Smooth muscle cell (in vitro differentiated cells): Measurements from ENCODE around the gene ZKSCAN5. TPM values are rescaled to one million over a fixed set of nuclear protein-coding genes. Genes with fewer than 3 reads are reported as not detected.

Experiments used
- DNase-seq: peaks from one replicate; lab custom pipeline; 2025; ENCODE audit not compliant: unreplicated experiment; lab: John Stamatoyannopoulos, UW
- H2AFZ ChIP-seq: fragments of 200-600 bp; sonication (generic); 2 replicates; pipeline ENCODE4 v1.6.0; 2016; ENCODE audit warnings: antibody characterized with exemption, low read depth, mild to moderate bottlenecking
- H3F3A ChIP-seq: fragments of 200-600 bp; sonication (generic); 2 replicates; pipeline ENCODE4 v1.6.0; 2017; ENCODE audit warnings: antibody characterized with exemption, low read depth
- H3K27ac ChIP-seq: fragments of 200-600 bp; sonication (generic); 2 replicates; pipeline ENCODE4 v1.5.1; 2016; ENCODE audit warnings: low read depth, mild to moderate bottlenecking
- H3K27me3 ChIP-seq: fragments of 200-600 bp; sonication (generic); 2 replicates; pipeline ENCODE4 v1.6.1; 2016; ENCODE audit warnings: low read depth, mild to moderate bottlenecking
- H3K36me3 ChIP-seq: fragments of 200-600 bp; sonication (generic); 2 replicates; pipeline ENCODE4 v1.5.1; 2016; ENCODE audit warnings: low read depth
- H3K4me1 ChIP-seq: fragments of 200-600 bp; sonication (generic); 2 replicates; pipeline ENCODE4 v1.5.1; 2016; ENCODE audit warnings: low read depth
- H3K4me2 ChIP-seq: fragments of 200-600 bp; sonication (generic); 2 replicates; pipeline ENCODE4 v1.6.0; 2016; ENCODE audit warnings: mild to moderate bottlenecking
- H3K4me3 ChIP-seq: fragments of 200-600 bp; sonication (generic); 2 replicates; pipeline ENCODE4 v1.5.1; 2016; ENCODE audit warnings: mild to moderate bottlenecking
- H3K79me2 ChIP-seq: fragments of 200-600 bp; sonication (generic); 2 replicates; pipeline ENCODE4 v1.6.0; 2016; ENCODE audit warnings: low read depth, mild to moderate bottlenecking
- H3K9ac ChIP-seq: fragments of 200-600 bp; sonication (generic); 2 replicates; pipeline ENCODE4 v1.6.0; 2016; ENCODE audit warnings: low read depth
- H3K9me3 ChIP-seq: fragments of 200-600 bp; sonication (generic); replicated peaks from 2 replicates; pipeline ENCODE4 v1.5.1; 2016; ENCODE audit warnings: low read depth
- H4K20me1 ChIP-seq: fragments of 200-600 bp; sonication (generic); 2 replicates; pipeline ENCODE4 v1.6.0; 2016; ENCODE audit warnings: low read depth
- WGBS: methylation state at CpG from one replicate; pipeline ENCODE4 v1.1.7; 2016; ENCODE audit warnings: low lambda C conversion rate; 5-methylcytosine and 5-hydroxymethylcytosine counted together
- polyA plus RNA-seq: library from polyadenylated mRNA; unstranded; fragments of >200 nt; fragmentation: Nextera tagmentation; extraction: Ambion mirVana; gene quantifications from 2 replicates; pipeline ENCODE4 v1.2.1, GENCODE V29; 2016
- total RNA-seq: library from RNA; depleted of rRNA; stranded (reverse); fragments of >200 nt; gene quantifications from 2 replicates; pipeline ENCODE4 v1.2.3, GENCODE V29; 2014
- TF ChIP-seq, protein P1 (sequence below): fragments of 200-600 bp; sonication (generic); IDR thresholded peaks from 2 replicates; pipeline ENCODE4 v1.5.1; 2017; ENCODE audit warnings: borderline replicate concordance, mild to moderate bottlenecking, antibody characterized with exemption; ENCODE audit not compliant: insufficient read depth, poor library complexity, severe bottlenecking

The ZKSCAN5 gene
- total and polyA plus RNA-seq, 2 experiments from 2014 or later, result 7.6 to 16.5 TPM

DNA sequence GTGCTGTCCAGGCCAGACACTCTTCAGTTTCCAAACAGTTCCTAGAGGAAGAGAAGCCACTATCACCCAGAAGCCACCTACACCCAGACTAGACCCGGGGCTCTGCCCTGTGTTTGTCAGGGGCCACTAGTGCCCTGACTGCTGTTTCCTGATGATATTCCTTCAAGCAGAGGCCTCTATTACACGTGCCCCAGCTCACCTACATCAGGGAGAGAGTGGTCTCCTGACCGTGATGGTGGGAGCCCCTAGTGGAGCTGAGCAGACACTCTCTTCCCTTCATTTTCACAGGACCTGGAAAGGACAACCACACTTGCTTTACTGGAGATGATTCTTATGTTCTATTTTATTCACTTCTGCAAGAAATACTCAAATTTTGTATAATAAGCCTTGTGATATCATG lies 13.6 kb upstream of the ZKSCAN5 start:
- Histone ChIP-seq H3K27ac (no peak overlapping the region), H3K4me2 (no peak overlapping the region), H3K36me3 (peaks cover 23% of the 10 kb centered on the region), H3K9me3 (peaks cover 12% of the 10 kb centered on the region), H3F3A (no peaks in the 10 kb centered on the region), H3K79me2 (peaks cover 13% of the 10 kb centered on the region), H3K4me1 (no peaks in the 10 kb centered on the region), H2AFZ (no peak overlapping the region), H3K9ac (no peak overlapping the region), H3K4me3 (no peak overlapping the region), H3K27me3 (no peaks in the 10 kb centered on the region), H4K20me1 (no peaks in the 10 kb centered on the region)
- TF ChIP-seq, protein P1, sequence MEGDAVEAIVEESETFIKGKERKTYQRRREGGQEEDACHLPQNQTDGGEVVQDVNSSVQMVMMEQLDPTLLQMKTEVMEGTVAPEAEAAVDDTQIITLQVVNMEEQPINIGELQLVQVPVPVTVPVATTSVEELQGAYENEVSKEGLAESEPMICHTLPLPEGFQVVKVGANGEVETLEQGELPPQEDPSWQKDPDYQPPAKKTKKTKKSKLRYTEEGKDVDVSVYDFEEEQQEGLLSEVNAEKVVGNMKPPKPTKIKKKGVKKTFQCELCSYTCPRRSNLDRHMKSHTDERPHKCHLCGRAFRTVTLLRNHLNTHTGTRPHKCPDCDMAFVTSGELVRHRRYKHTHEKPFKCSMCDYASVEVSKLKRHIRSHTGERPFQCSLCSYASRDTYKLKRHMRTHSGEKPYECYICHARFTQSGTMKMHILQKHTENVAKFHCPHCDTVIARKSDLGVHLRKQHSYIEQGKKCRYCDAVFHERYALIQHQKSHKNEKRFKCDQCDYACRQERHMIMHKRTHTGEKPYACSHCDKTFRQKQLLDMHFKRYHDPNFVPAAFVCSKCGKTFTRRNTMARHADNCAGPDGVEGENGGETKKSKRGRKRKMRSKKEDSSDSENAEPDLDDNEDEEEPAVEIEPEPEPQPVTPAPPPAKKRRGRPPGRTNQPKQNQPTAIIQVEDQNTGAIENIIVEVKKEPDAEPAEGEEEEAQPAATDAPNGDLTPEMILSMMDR, result no peak
- no peak for DNase-seq
- WGBS, result 69% methylated on average over 3 of the region's 3 CpGs

DNA sequence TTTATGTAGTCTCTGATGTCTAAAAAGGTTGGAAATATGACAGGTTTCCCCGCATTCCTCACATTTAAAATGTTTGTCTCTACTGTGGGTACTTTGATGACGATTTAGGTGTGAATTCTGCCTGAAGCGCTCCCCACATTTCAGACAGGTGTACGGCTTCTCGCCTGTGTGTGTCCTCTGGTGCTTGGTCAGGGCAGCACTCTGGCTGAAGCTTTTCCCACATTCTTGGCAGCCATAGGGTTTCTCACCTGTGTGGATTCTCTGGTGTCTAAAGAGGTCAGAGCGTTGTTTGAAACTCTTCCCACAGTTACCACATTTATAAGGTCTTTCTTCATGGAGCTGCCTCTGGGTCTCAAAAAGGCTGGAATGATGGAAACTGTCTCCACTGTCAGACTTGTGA lies 10.6 kb upstream of the ZKSCAN5 start:
- peaks cover 12% of the 10 kb centered on the region for H4K20me1 ChIP-seq
- WGBS, result 94% methylated on average over 6 of the region's 6 CpGs
- H3K9me3 ChIP-seq, result peaks cover 12% of the 10 kb centered on the region
- H3K4me3 ChIP-seq, result peak overlapping the region; percentile 5
- no peaks in the 10 kb centered on the region for H3F3A ChIP-seq
- no peak for DNase-seq
- TF ChIP-seq, protein P1, result no peak
- no peak overlapping the region for H3K4me2 ChIP-seq
- no peak overlapping the region for H3K9ac ChIP-seq
- no peak overlapping the region for H2AFZ ChIP-seq
- peaks cover 29% of the 10 kb centered on the region for H3K36me3 ChIP-seq
- H3K79me2 ChIP-seq, result peaks cover 42% of the 10 kb centered on the region
- H3K4me1 ChIP-seq, result no peaks in the 10 kb centered on the region
- H3K27me3 ChIP-seq, result no peaks in the 10 kb centered on the region
- no peak overlapping the region for H3K27ac ChIP-seq

DNA sequence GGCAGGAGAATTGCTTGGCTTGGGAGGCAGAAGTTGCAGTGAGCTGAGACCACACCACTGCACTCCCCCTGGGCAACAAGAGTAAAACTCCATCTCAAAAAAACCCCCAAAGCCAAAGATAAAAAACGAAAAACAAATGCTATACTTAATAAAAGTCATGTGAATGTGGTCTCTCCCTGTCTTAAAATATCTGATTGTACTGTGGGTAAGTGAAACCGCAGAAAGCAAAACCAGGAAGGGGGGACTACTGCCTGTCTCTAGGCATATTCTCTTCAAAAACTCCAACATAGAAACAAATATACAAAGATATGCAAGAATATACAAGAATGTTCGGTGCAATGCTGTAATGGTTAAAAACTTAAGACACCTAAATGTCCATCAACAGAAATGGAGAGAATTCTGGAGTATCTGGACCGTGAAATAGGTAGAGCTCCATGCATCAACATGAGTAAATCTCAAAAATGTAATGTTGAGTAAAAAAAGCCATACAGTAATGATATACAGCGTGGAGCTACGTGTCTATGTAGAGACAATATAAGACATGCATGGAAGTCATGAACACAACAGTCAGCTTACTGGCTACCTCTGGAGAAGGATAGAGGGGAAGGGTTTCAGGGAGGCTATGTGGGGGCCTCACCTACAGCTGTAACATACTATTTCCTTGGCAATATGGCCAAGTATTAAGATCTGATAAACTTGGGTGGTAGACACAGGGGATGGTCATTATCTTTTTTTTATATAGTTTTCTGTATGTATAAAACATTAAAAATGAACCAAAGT lies 6.5 kb upstream of the ZKSCAN5 start:
- Histone ChIP-seq H4K20me1 (peaks cover 16% of the 10 kb centered on the region), H3K4me3 (peak overlapping the region; percentile 95), H3K9me3 (peaks cover 12% of the 10 kb centered on the region), H3K79me2 (peaks cover 62% of the 10 kb centered on the region), H2AFZ (no peak overlapping the region), H3K36me3 (peaks cover 27% of the 10 kb centered on the region), H3K27ac (no peak overlapping the region), H3K4me2 (peak overlapping the region; percentile 98), H3F3A (no peaks in the 10 kb centered on the region), H3K4me1 (no peaks in the 10 kb centered on the region), H3K27me3 (no peaks in the 10 kb centered on the region), H3K9ac (peak overlapping the region; percentile 84)
- no peak for DNase-seq
- 89% methylated on average over 6 of the region's 6 CpGs for WGBS
- TF ChIP-seq, protein P1, result no peak

DNA sequence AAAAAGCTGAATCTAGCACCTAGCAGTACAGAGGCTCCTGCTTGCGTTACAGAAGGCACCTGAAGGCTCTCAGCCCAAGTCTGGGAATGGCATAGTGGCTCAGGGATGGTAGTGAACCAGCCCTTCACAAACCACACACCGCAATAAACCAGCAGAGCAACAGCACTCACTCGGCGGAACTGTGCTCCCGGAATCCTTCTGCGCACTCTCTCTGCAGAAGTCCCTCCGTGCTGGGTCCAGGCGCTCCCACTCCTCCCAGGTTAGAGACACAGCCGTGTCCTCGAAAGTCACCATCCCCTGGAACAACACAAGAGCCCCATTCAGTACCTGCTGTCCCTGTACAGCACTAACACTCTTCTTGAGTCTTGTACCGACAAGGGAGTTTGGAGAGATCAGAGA lies 5.9 kb upstream of the ZKSCAN5 start:
- H3K79me2 ChIP-seq, result peaks cover 62% of the 10 kb centered on the region
- H3K4me1 ChIP-seq, result no peaks in the 10 kb centered on the region
- H2AFZ ChIP-seq, result no peak overlapping the region
- H3K9ac ChIP-seq, result peak overlapping the region; percentile 84
- 66% methylated on average over 11 of the region's 11 CpGs for WGBS
- DNase-seq, result no peak
- H3F3A ChIP-seq, result no peaks in the 10 kb centered on the region
- H3K4me3 ChIP-seq, result peak overlapping the region; percentile 95
- TF ChIP-seq, protein P1, result no peak
- H3K4me2 ChIP-seq, result peak overlapping the region; percentile 98
- H3K27ac ChIP-seq, result peak overlapping the region; percentile 84
- H3K27me3 ChIP-seq, result no peaks in the 10 kb centered on the region
- peaks cover 16% of the 10 kb centered on the region for H4K20me1 ChIP-seq
- H3K9me3 ChIP-seq, result peaks cover 9% of the 10 kb centered on the region
- H3K36me3 ChIP-seq, result peaks cover 21% of the 10 kb centered on the region
